Measurements from ENCODE around the gene CGB3.
"Not testable (repeated sequence)": the region's sequence is repeated elsewhere in the genome, so short reads cannot be mapped to it uniquely, and the experiment has no call there.

CGB3 gene

DNA sequence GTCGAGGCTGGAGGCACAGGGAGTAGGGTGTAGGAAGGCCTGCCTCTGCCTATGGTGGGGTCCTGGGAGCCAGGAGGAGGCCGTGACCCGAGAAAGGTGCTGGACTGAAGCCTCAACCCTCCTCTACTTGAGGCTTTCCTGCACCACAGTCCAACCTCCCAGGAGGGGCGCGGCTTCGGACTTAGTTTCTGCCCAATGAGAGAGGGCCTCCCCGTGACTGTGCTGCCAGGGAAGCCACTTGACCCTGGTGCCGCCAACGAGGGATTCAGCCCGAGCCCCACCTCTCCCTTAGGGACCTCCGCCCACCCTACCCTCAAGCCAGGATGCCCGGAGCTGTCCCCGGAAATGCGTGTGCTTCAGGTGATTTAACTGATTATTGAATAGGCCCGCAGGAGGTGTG, at the start of gene CGB3:
CGB3 (minus strand) TSS at position 101 of the 400 bp plus-strand sequence. CDS start 362 bp downstream, outside the sequence.
- not testable (repeated sequence) for DNase-seq

DNA sequence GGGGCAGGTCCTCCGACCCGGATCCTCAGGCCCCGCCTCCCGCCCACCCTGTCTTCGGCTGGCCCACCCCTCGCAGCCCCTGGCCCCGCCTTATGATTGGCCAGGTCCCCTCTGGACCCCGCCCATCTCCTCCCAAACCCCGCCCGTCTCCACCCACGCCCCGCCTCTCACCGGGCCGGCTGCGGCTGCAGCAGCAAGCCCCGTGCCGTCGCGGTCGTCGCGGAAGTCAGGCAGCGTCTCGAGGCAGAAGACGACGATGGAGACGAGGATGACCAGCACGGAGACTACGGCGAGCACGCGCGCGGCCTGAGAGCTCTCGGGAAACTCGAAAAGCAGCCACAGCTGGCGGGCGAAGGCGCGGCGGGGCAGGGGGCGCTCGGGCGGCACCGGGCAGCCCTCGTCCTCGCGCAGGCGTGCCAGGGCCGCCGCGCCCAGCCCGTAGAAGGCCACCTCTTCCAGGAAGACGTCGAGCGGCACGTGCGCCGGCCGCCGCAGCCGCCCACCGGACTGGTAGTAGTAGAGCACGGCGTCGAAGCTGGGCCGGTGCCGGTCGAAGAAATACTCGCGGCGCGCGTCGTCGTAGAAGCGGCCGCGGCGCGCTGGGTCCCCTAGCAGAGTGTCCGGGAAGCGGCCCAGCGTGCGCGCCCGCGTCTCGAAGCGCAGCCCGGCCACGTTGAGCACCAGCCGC, 47.9 kb upstream of the CGB3 start:
- DNase-seq, result no peak

DNA sequence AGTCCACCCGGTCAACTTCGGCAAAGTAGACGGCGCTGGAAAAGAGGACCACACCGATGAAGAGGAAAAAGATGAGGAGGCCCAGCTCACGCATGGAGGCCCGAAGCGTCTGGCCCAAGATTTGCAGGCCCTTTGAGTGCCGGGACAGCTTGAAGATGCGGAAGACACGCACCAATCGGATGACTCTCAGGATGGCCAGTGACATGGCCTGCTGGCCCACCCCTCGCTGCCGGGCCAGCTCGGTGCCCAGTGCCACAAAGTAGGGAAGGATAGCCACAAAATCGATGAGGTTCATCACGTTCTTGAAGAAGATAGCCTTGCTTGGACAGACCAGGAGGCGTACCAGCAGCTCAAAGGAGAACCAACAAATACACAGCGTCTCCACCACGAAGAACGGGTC, 46.3 kb upstream of the CGB3 start:
- DNase-seq, result no peak

DNA sequence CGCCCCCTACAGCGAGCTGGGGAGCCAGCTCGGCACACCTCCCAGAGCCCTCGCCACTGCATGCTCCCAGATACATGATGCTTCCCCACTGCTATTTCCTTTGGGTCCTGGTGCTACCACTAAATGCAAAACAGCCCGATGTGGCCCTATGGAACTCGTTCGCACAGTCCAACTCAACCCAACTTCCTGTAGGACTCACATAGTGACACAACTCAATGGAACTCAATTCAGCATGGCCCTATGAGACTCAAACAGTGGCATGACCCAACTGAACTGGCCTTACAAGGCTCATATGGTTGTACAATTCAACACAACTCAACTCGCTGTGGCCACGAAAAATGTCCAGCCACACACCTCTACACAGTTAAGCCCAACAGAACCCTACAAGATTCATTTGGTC, 44.9 kb upstream of the CGB3 start:
- no peak for DNase-seq

DNA sequence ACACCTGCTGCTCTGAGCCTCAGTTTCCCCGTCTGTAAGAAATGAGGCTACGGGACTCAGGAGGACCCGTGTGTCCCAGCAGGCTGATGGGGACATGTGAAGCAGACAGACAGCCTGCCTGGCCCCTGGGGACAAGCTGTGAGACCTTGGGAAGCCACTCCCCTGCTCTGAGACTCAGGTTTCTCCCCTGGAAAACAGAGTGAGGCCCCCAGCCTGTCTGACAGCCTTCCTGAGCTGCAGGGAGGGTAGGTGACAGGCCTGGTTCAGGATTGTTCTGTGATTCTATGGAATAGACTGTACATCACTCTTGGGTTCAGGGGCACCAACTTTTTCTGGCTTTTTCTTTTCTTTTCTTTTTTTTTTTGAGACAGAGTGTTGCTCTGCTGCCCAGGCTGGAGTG, 43.4 kb upstream of the CGB3 start:
- no peak for DNase-seq

DNA sequence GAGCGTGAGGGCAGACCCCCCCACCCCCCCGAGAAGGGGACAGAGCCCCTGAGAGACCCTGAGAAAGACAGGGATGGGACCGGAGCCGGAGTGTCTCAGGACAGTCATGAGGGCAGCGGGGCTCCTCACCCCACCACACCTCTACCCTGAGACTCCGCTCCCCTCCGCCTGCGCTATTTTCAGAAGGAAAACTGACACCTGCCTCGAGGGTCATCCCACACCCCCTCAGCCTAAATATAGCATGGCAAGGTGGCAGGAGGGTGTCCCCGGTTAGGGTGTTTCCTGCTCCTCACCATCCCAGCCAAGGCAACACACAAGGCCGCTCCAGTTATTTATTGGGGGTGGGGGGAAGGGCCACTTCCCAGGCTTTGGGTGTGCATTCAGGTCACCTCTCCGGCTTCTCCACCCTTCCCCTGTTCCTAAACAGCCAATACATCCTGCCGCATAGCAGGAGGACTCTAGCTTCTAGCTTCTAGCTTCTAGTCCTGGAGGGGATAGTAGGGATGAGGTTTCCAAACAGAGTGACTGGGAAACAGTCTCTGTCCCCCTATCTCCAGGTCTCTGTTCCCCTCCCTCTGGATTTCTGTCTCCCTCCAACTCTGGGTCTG, 41.9 kb upstream of the CGB3 start:
- no peak for DNase-seq

DNA sequence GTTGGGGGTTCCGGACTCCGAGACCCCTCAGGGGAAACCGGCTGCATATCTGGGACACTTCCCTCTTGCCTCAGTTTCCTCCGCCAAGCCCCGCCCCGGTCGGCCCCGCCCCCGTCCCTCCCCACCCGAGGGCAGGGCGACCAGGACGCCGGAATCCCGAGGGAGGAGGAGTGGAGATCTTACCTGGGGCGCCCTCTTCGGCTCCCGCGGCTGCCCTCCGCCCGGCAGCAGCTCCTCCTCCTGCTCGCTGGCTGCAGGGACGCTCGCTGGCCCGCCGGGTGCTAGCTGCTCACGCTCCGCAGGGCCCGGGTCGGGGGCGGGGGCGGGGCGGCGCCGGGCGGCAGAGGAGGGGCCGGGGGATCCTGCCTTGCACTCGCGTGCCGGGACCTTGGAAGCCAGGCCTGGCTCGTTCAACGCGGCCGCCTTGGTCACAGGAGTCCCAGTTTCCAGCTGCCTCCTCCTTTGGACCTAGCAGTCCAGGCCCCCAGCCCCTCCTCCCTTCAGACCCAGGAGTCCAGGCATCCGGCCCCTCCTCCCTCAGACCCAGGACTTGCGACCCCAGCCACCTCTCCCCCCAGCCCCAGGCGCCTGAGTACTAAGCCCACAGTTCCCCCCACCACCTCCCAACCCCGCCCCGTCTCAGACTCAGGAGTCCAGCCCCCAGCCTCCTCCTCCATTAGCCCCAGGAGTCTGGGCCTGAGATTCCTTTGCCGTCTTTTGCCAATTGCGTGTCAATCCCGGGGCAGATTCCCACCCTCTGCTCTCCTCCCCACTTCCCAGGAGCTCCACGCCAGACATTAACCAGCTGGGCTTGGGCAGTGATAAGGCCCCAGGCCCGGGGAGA, 40.9 kb upstream of the CGB3 start, which contains the start of gene NTF4:
NTF4 (minus strand) TSS at position 51 of the 844 bp plus-strand sequence. CDS start 2,821 bp downstream, outside the sequence.
- peak in 1 of 2 experiments; percentile 20 for DNase-seq

DNA sequence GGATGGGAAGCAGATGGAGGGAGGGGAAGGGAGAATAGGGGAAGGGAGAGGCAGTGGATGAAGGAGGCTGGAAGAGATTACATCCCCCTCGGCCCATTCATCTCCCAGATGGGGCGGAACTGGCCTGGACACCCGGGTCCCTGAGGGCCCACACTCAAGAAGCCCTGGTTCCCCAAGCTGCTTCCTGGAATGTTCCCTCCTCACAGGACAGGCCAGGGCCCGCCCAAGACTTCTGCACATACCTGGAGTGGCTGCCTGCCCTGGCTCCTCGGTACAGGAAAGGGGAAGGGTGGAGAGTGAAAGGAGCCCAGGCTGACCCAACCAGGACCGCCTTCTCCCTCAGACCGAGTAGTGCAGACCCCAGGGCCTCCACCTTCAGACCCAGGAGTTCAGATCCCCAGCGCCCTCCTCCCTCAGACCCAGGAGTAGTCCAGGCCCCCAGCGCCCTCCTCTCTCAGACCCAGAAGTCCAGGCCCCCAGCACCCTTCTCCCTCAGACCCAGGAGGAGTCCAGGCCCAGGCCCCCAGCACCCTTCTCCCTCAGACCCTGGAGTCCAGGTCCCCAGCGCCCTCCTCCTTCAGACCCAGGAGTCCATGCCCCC, 40.0 kb upstream of the CGB3 start:
- no peak for DNase-seq

DNA sequence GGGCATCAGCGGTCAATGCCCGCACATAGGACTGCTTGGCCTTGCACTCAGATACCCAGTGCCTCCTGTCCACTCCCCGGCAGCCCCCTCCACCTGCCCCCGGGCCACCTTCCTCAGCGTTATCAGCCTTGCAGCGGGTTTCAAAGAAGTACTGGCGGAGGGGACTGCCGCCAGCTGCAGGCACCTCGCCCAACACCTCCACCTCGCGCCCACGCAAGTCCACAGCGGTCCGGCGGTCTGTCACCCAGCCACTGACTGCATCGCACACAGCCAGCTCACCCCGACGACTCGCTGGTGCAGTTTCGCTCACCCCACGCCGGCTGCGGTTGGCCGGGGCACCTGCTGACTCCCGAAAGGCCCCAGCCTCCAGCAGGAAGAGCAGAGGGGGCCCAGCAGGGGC, 37.3 kb upstream of the CGB3 start:
- DNase-seq, result no peak

DNA sequence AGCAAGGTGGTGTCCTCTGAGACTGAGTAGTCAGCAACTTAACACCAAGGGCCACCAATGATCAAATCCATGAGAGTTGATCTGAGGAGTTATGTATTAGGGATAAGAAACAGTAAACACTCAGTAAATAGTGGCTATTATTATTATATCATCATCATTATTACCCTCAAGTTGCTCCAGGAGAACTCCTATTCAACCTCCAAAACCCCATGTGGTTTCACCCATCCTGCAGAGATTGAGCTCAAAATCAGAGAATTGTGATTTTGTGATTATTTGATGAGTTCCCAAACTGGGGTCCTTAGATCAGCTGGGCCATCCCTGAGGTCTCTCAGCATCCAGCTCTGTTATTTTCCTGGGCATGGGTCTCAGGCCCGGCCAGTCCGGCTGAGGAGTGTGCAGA, 36.9 kb upstream of the CGB3 start:
- DNase-seq, result no peak

DNA sequence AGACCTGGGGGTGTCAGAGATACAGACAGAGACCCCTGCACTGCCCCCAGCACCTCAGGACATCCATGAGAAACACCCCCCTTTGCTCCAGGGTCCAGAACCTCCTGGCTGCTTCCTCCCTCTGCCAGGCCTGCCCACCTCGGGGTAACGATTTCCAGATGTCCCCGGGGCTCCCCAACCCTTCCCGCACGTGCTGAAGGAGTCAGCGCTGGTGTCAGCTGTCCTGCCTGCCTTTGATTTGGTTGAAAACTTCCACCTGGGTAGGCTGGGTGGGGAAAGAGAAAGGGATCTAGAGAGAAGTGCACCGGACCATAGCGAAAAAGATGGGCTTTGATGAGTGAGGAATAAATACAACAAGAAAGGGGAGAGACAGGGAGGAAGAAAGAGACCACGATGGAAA, 34.9 kb upstream of the CGB3 start:
- DNase-seq, result no peak

DNA sequence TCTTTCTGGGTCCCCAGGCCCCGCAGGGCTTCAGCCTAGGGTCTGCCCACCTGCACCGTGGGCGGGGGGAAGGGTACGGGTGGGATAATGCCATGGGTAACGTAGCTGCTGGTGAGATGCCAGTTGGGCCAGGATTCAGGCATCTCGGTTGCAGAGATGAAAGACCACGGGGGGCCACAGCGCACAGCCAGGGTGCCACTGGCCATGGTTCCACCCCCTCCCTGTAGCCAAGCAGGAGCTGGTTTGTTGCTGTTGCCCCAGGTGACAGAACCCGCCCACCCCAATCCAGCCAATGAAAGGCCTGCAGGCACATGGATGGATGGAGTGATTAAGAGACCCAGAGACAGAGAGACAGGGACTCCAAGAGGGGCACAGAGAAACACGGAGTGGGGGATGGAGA, 34.4 kb upstream of the CGB3 start:
- no peak for DNase-seq

DNA sequence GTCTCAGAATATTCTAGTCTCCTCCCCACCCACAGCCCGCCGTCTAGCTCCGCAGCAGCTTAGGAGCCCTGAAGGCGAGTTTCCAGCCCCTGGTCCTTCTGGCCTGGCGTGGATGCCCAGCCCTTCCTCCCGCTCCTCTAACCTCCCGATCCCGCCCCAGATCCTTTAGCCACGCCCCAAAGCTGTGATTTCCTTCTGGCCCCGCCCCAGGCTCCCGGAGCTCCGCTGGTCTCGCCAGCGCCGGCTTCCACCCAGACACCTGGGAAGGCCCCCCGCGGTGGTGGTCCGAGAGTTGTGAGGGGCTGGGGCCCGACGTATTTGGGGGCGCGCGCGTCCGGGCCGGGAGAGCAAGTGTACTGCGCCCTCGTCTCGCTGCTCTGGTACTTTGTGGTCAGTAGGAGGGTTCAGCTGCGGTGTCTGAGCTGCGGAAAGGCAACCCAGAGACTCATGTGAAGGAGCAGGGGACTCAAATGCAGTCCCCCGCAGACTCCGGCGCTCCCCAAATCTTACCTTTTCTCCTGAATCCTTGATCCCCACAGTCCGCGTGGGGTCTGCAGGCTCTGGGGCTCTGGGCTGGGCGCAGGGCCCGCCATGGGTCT, 33.6 kb upstream of the CGB3 start, which contains the start of gene CGB7:
CGB7 (minus strand) TSS at position 114 of the 599 bp plus-strand sequence. CDS start 2,374 bp downstream, outside the sequence.
- peak; percentile 50 to 51 for DNase-seq

DNA sequence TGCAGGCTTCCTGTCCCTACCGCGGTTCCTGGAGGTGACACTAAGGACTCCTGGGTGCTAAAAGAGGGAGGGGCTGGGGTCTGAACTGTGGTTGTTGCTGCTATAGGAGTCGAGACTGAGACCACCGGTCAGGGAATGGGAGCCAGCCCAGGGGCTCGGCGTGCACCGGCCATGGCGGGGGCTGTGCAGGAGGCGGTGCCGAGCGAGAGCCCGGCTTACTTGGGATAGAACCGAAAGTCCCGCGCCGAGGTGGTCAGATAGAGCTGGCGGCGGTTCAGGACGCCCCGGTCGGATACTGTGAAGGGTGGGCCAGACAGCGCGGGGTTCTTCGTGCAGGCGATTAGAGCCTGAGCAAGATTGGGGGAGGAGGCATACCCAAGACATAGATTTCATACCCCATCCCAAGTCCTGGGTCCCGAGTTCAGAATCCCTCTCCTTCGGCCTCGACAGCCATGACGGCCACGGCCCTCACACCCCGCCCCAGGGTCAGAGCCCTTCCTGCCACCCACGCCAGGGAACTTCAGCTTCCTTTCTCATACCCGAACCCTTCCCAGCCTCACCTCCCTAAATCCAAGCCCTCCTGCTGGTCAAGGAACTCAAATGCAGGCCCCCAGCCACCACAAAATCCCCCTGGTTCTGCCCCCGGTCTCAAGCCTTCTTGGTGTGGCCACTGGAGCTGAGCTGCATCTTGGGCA, 32.9 kb upstream of the CGB3 start:
- DNase-seq, result not testable (repeated sequence)

DNA sequence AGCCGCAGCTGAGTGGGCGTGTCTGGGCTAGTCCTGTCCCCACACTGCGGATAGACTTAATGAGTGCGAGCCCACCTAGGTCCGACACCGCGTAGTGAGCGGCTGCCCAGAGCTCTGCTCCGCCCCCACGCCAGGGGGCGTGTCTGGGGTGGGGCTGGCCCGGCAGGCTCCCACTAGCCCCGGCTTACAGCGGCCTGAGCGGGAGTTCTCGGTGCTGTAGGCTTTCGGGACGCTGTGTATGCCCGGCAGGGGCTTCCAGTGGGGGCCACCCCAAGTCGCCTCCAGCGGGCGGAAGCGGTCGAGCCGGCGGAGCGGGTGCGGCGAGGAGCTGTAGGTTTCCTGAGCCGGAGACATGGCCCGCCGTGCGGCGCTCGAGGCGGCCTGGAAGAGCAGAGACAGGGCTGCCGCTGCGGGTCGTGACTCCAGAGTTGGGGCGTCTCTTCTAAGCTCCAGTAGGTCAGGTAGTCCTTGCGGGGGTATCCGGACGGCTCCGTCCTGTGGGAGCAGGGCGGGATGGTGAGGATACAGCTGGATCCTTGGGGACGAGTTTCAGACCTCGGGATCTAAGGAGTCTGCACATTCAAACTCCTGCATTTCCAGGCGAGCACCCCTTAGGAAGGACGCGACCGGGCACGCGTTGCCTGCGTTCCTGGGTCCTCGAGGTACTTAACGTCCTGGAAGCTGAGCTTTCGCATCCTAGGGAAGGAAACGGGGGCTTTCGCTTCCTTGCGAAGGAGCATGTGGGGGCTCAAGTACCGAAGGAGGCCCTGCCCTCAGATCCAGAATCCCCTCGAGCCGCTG, 32.2 kb upstream of the CGB3 start:
- DNase-seq, result peak; percentile 19 to 48

DNA sequence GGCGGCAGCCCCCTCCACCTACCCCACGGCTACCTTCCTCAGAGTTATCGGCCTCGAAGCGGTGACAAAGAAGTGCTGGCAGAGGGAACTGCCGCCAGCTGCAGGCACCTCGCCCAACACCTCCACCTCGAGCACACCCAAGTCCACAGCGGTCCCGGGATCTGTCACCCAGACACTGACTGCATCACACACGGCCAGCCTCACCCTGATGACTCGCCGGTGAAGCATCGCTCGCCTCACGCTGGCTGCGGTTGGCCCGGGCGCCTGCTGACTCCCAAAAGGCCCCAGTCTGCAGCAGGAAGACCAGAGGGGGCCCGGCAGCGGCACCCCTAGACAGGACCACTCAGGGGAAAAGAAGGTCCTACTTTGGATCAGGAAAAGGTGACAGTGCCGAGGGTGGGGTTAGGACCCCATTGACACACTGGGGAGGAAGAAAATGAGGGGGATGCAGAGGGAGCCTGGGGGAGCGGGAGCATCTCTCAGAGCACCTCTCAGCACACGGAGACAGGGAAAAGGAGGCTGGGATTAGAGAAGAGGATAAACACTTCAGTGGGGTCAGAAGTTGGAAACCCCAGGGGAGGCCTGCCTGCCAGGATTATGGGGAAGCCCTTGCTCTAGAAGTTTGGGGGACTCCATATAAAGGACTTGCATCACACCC, 26.4 kb upstream of the CGB3 start:
- peak in 1 of 2 experiments; percentile 13 for DNase-seq

DNA sequence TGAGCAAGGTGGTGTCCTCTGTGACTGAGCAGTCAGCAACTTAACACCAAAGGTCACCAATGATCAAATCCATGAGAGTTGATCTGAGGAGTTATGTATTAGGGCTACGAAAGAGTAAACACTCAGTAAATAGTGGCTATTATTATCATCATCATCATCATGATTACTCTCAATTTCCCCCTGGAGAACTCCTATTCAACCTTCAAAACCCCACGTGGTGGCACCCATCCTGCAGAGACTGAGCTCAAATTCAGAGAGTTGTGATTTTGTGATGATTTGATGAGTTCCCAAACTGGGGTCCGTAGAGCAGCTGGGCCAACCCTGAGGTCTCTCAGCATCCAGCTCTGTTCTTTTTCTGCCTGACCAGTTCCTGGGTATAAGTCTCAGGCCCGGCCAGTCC, 25.7 kb upstream of the CGB3 start:
- DNase-seq, result not testable (repeated sequence)

DNA sequence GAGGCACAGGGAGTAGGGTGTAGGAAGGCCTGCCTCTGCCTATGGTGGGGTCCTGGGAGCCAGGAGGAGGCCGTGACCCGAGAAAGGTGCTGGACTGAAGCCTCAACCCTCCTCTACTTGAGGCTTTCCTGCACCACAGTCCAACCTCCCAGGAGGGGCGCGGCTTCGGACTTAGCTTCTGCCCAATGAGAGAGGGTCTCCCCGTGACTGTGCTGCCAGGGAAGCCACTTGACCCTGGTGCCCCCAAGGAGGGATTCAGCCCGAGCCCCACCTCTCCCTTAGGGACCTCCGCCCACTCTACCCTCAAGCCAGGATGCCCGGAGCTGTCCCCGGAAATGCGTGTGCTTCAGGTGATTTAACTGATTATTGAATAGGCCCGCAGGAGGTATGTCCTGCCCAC, 24.9 kb upstream of the CGB3 start, which contains the start of gene CGB8:
CGB8 (minus strand) TSS at position 101 of the 400 bp plus-strand sequence. CDS start 372 bp downstream, outside the sequence.
- DNase-seq, result not testable (repeated sequence)

DNA sequence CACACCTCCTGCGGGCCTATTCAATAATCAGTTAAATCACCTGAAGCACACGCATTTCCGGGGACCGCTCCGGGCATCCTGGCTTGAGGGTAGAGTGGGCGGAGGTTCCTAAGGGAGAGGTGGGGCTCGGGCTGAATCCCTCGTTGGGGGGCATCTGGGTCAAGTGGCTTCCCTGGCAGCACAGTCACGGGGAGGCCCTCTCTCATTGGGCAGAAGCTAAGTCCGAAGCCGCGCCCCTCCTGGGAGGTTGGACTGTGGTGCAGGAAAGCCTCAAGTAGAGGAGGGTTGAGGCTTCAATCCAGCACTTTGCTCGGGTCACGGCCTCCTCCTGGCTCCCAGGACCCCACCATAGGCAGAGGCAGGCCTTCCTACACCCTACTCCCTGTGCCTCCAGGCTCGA, 19.4 kb upstream of the CGB3 start, which contains the start of gene CGB5:
CGB5 (plus strand) TSS at position 301 of the 400 bp plus-strand sequence. CDS start 362 bp downstream, outside the sequence.
- not testable (repeated sequence) for DNase-seq

DNA sequence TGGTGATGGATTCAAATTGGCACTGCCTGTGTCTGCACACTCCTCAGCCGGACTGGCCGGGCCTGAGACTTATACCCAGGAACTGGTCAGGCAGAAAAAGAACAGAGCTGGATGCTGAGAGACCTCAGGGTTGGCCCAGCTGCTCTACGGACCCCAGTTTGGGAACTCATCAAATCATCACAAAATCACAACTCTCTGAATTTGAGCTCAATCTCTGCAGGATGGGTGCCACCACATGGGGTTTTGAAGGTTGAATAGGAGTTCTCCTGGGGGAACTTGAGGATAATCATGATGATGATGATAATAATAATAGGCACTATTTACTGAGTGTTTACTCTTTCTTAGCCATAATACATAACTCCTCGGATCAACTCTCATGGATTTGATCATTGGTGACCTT, 18.5 kb upstream of the CGB3 start:
- DNase-seq, result not testable (repeated sequence)
